ENCODE data around the gene CDKN2B.

CDKN2B gene

GRCh38 chr9:22046243-22046885 lies 37.3 kb upstream of the CDKN2B start:
- Histone ChIP-seq H3K27ac (ENCODE audit: low read depth, low read length) (no peak overlapping the region), H3K4me3 (ENCODE audit: low read depth, low read length) (no peak overlapping the region), H2AFZ (ENCODE audit: low read length, unreplicated experiment) (no peak overlapping the region), H3K79me2 (ENCODE audit: control insufficient read depth, insufficient read depth, low read length, unreplicated experiment) (no peaks in the 10 kb centered on the region), H3K36me3 (ENCODE audit: insufficient read depth, low read length) (no peaks in the 10 kb centered on the region), H3K4me1 (ENCODE audit: control insufficient read depth, insufficient read depth, low read length, unreplicated experiment) (peaks cover 53% of the 10 kb centered on the region), H3K27me3 (ENCODE audit: insufficient read depth, low read length) (no peaks in the 10 kb centered on the region)

- H3K79me2 ChIP-seq (ENCODE audit: control insufficient read depth, insufficient read depth, low read length, unreplicated experiment) = no peaks in the 10 kb centered on the region
- H3K27me3 ChIP-seq (ENCODE audit: insufficient read depth, low read length) = no peaks in the 10 kb centered on the region
- no peak overlapping the region for H2AFZ ChIP-seq (ENCODE audit: low read length, unreplicated experiment)
- H3K4me1 ChIP-seq (ENCODE audit: control insufficient read depth, insufficient read depth, low read length, unreplicated experiment) = peaks cover 53% of the 10 kb centered on the region
- H3K36me3 ChIP-seq (ENCODE audit: insufficient read depth, low read length) = no peaks in the 10 kb centered on the region
- no peak overlapping the region for H3K4me3 ChIP-seq (ENCODE audit: low read depth, low read length)
- no peak overlapping the region for H3K27ac ChIP-seq (ENCODE audit: low read depth, low read length)
Observed at GRCh38 chr9:22045423-22045822, 36.3 kb upstream of the CDKN2B start.

GRCh38 chr9:22044583-22044982 lies 35.5 kb upstream of the CDKN2B start:
- H3K4me1 ChIP-seq (ENCODE audit: control insufficient read depth, insufficient read depth, low read length, unreplicated experiment) = peaks cover 50% of the 10 kb centered on the region
- H2AFZ ChIP-seq (ENCODE audit: low read length, unreplicated experiment) = no peak overlapping the region
- H3K27me3 ChIP-seq (ENCODE audit: insufficient read depth, low read length) = no peaks in the 10 kb centered on the region
- H3K79me2 ChIP-seq (ENCODE audit: control insufficient read depth, insufficient read depth, low read length, unreplicated experiment) = no peaks in the 10 kb centered on the region
- peak overlapping the region; percentile 35 for H3K27ac ChIP-seq (ENCODE audit: low read depth, low read length)
- H3K36me3 ChIP-seq (ENCODE audit: insufficient read depth, low read length) = no peaks in the 10 kb centered on the region
- no peak overlapping the region for H3K4me3 ChIP-seq (ENCODE audit: low read depth, low read length)

- no peak overlapping the region for H3K4me3 ChIP-seq (ENCODE audit: low read depth, low read length)
- peaks cover 43% of the 10 kb centered on the region for H3K4me1 ChIP-seq (ENCODE audit: control insufficient read depth, insufficient read depth, low read length, unreplicated experiment)
- H3K36me3 ChIP-seq (ENCODE audit: insufficient read depth, low read length) = no peaks in the 10 kb centered on the region
- H3K27me3 ChIP-seq (ENCODE audit: insufficient read depth, low read length) = no peaks in the 10 kb centered on the region
- peak overlapping the region; percentile 29; the same call in 1 of the 2 replicates for H3K27ac ChIP-seq (ENCODE audit: low read depth, low read length)
- H2AFZ ChIP-seq (ENCODE audit: low read length, unreplicated experiment) = no peak overlapping the region
- no peaks in the 10 kb centered on the region for H3K79me2 ChIP-seq (ENCODE audit: control insufficient read depth, insufficient read depth, low read length, unreplicated experiment)
Observed at GRCh38 chr9:22043928-22044327, 34.8 kb upstream of the CDKN2B start.

GRCh38 chr9:22041775-22042174 lies 32.7 kb upstream of the CDKN2B start:
- peaks cover 61% of the 10 kb centered on the region for H3K4me1 ChIP-seq (ENCODE audit: control insufficient read depth, insufficient read depth, low read length, unreplicated experiment)
- peak overlapping the region; percentile 64 for H3K27ac ChIP-seq (ENCODE audit: low read depth, low read length)
- no peaks in the 10 kb centered on the region for H3K79me2 ChIP-seq (ENCODE audit: control insufficient read depth, insufficient read depth, low read length, unreplicated experiment)
- H3K36me3 ChIP-seq (ENCODE audit: insufficient read depth, low read length) = no peaks in the 10 kb centered on the region
- H3K4me3 ChIP-seq (ENCODE audit: low read depth, low read length) = no peak overlapping the region
- no peak overlapping the region for H2AFZ ChIP-seq (ENCODE audit: low read length, unreplicated experiment)
- H3K27me3 ChIP-seq (ENCODE audit: insufficient read depth, low read length) = no peaks in the 10 kb centered on the region

GRCh38 chr9:22041344-22041743 lies 32.2 kb upstream of the CDKN2B start:
- Histone ChIP-seq H2AFZ (ENCODE audit: low read length, unreplicated experiment) (no peak overlapping the region), H3K27me3 (ENCODE audit: insufficient read depth, low read length) (no peaks in the 10 kb centered on the region), H3K27ac (ENCODE audit: low read depth, low read length) (peak overlapping the region; percentile 64), H3K4me3 (ENCODE audit: low read depth, low read length) (no peak overlapping the region), H3K36me3 (ENCODE audit: insufficient read depth, low read length) (no peaks in the 10 kb centered on the region), H3K79me2 (ENCODE audit: control insufficient read depth, insufficient read depth, low read length, unreplicated experiment) (no peaks in the 10 kb centered on the region), H3K4me1 (ENCODE audit: control insufficient read depth, insufficient read depth, low read length, unreplicated experiment) (peaks cover 64% of the 10 kb centered on the region)

- no peaks in the 10 kb centered on the region for H3K36me3 ChIP-seq (ENCODE audit: insufficient read depth, low read length)
- H3K27ac ChIP-seq (ENCODE audit: low read depth, low read length) = peak overlapping the region; percentile 64
- H3K4me1 ChIP-seq (ENCODE audit: control insufficient read depth, insufficient read depth, low read length, unreplicated experiment) = peaks cover 64% of the 10 kb centered on the region
- H3K4me3 ChIP-seq (ENCODE audit: low read depth, low read length) = no peak overlapping the region
- no peaks in the 10 kb centered on the region for H3K79me2 ChIP-seq (ENCODE audit: control insufficient read depth, insufficient read depth, low read length, unreplicated experiment)
- no peaks in the 10 kb centered on the region for H3K27me3 ChIP-seq (ENCODE audit: insufficient read depth, low read length)
- no peak overlapping the region for H2AFZ ChIP-seq (ENCODE audit: low read length, unreplicated experiment)
Observed at GRCh38 chr9:22040760-22041159, 31.7 kb upstream of the CDKN2B start.

GRCh38 chr9:22039258-22039657 lies 30.2 kb upstream of the CDKN2B start:
- Histone ChIP-seq H3K4me3 (ENCODE audit: low read depth, low read length) (no peak overlapping the region), H3K27ac (ENCODE audit: low read depth, low read length) (no peak overlapping the region), H2AFZ (ENCODE audit: low read length, unreplicated experiment) (no peak overlapping the region), H3K79me2 (ENCODE audit: control insufficient read depth, insufficient read depth, low read length, unreplicated experiment) (no peaks in the 10 kb centered on the region), H3K36me3 (ENCODE audit: insufficient read depth, low read length) (no peaks in the 10 kb centered on the region), H3K4me1 (ENCODE audit: control insufficient read depth, insufficient read depth, low read length, unreplicated experiment) (peaks cover 56% of the 10 kb centered on the region), H3K27me3 (ENCODE audit: insufficient read depth, low read length) (no peaks in the 10 kb centered on the region)

- Histone ChIP-seq H2AFZ (ENCODE audit: low read length, unreplicated experiment) (no peak overlapping the region), H3K4me1 (ENCODE audit: control insufficient read depth, insufficient read depth, low read length, unreplicated experiment) (peaks cover 50% of the 10 kb centered on the region), H3K4me3 (ENCODE audit: low read depth, low read length) (no peak overlapping the region), H3K36me3 (ENCODE audit: insufficient read depth, low read length) (no peaks in the 10 kb centered on the region), H3K27me3 (ENCODE audit: insufficient read depth, low read length) (no peaks in the 10 kb centered on the region), H3K79me2 (ENCODE audit: control insufficient read depth, insufficient read depth, low read length, unreplicated experiment) (no peaks in the 10 kb centered on the region), H3K27ac (ENCODE audit: low read depth, low read length) (peak overlapping the region; percentile 52)
Observed at GRCh38 chr9:22037954-22038690, 29.0 kb upstream of the CDKN2B start.

- no peak overlapping the region for H3K4me3 ChIP-seq (ENCODE audit: low read depth, low read length)
- H3K27me3 ChIP-seq (ENCODE audit: insufficient read depth, low read length) = no peaks in the 10 kb centered on the region
- peaks cover 46% of the 10 kb centered on the region for H3K4me1 ChIP-seq (ENCODE audit: control insufficient read depth, insufficient read depth, low read length, unreplicated experiment)
- no peaks in the 10 kb centered on the region for H3K36me3 ChIP-seq (ENCODE audit: insufficient read depth, low read length)
- no peak overlapping the region for H2AFZ ChIP-seq (ENCODE audit: low read length, unreplicated experiment)
- peak overlapping the region; percentile 52 for H3K27ac ChIP-seq (ENCODE audit: low read depth, low read length)
- no peaks in the 10 kb centered on the region for H3K79me2 ChIP-seq (ENCODE audit: control insufficient read depth, insufficient read depth, low read length, unreplicated experiment)
Observed at GRCh38 chr9:22036866-22037626, 27.9 kb upstream of the CDKN2B start.
